Right lobe of liver (tissue), 6 donors: ENCODE measurements around the gene NPC1. TPM values are rescaled to one million over a fixed set of nuclear protein-coding genes. Genes with fewer than 3 reads are reported as not detected.
A peak's percentile ranks its signal among the peaks of the same experiment; 100 is the strongest.

ENCODE experiments used
- ATAC-seq, 4 donors: fragments of 200-7000 bp; cut with Tn5 transposase; one replicate each; pipeline ENCODE4 v1.9.1; 2020; ENCODE audit warnings: mild to moderate bottlenecking in 4 of 4, moderate library complexity in 4 of 4
- DNase-seq, 3 donors: peaks; one replicate each; pipeline ENCODE4 v3.0.0-alpha.2; 2020
- H3K27ac ChIP-seq, 3 donors: fragments of 200-600 bp; one replicate each; pipeline ENCODE4 v1.8.0; 2022
- H3K27me3 ChIP-seq, 2 donors: fragments of 200-600 bp; one replicate each; pipeline ENCODE4 v1.8.0; 2022
- H3K36me3 ChIP-seq, 4 donors: fragments of 200-600 bp; sonication (generic) in 1 of 4; one replicate each; pipeline versions ENCODE4 v1.5.1 to v1.8.0; 2017 to 2022; ENCODE audit warnings: control low read depth in 1 of 4
- H3K4me1 ChIP-seq, 4 donors: fragments of 200-600 bp; sonication (generic) in 1 of 4; one replicate each; pipeline versions ENCODE4 v1.5.1 to v1.8.0; 2017 to 2022; ENCODE audit warnings: control low read depth in 1 of 4
- H3K4me3 ChIP-seq, 3 donors: fragments of 200-600 bp; one replicate each; pipeline ENCODE4 v1.8.0; 2022
- H3K9me3 ChIP-seq, 4 donors: fragments of 200-600 bp; sonication (generic) in 1 of 4; one replicate each; pipeline versions ENCODE4 v1.5.1 to v1.8.0; 2017 to 2022; ENCODE audit warnings: control low read depth in 1 of 4
- POLR2A ChIP-seq: fragments of 450-650 bp; IDR thresholded peaks from one replicate; pipeline ENCODE4 v1.6.1; 2017; ENCODE audit warnings: antibody characterized with exemption, mild to moderate bottlenecking
- WGBS: methylation state at CpG from one replicate; pipeline ENCODE4 v1.1.6; 2018; ENCODE audit warnings: low coverage, low lambda C conversion rate; ENCODE audit not compliant: insufficient coverage; ENCODE audit errors: missing lambda C conversion rate; 5-methylcytosine and 5-hydroxymethylcytosine counted together
- intact Hi-C, 2 donors: fragments of 100-400 bp; cut with DNase I; formaldehyde crosslinking; loops; one replicate each; pipeline versions ENCODE4 v1.11.2 to v1.14.1; 2022
- total RNA-seq, 6 experiments: library from RNA; depleted of rRNA in 2 of 6; stranded (reverse); fragments of >200 nt in 2 of 6; fragmentation: NEBNext Ultra II Directional in 3 of 6; extraction: Animal tissue kit (Norgen Biotek cat#: 25700) in 3 of 6; gene quantifications; one replicate each; pipeline versions ENCODE4 v1.1.0 to v1.2.4, GENCODE V29; 2016 to 2023
- TF ChIP-seq, protein P1 (sequence below), 4 donors: fragments of 200-600 bp in 3 of 4; fragments of 450-650 bp in 1 of 4; IDR thresholded peaks; one replicate each; pipeline versions ENCODE4 v1.5.1 to v1.8.0; 2016 to 2022; ENCODE audit warnings: antibody characterized with exemption in 4 of 4, mild to moderate bottlenecking in 2 of 4
- donor health status: DM: no; HTN: yes; CAD: no.
- donor health status: DM: no; HTN: no; CAD: no.
- donor health status: DM: no; HTN: no; CAD: no.
- donor health status: DM: no; HTN: yes; CAD: no.
- donor health status: DM: no; HTN: yes; CAD: no.

Gene NPC1
- total RNA-seq, 6 experiments from 2014 or later, result 11.9 to 31.2 (median 20.0) TPM

DNA sequence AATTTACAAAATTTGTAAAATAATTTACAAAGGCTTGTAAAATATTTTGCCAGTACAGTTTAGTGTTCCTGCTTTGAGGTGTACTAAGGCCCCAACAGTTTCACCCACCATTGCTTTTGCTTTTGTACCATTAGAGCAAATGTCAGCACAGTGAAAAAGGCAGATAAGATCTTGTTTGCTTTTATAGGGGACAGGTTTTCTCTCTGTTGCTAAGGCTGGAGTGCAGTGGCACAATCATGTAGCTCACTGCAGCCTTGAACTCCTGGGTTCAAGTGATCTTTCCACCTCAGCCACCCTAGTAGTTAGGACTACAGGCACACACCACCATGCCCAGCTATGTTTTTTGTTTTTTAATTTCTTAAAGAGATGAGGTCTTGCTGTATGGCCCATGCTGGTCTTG is 19.6 kb upstream of the NPC1 start:
- H3K4me1 ChIP-seq, result no peaks in the 10 kb centered on the region
- H3K4me3 ChIP-seq, result no peak overlapping the region
- TF ChIP-seq, protein P1, sequence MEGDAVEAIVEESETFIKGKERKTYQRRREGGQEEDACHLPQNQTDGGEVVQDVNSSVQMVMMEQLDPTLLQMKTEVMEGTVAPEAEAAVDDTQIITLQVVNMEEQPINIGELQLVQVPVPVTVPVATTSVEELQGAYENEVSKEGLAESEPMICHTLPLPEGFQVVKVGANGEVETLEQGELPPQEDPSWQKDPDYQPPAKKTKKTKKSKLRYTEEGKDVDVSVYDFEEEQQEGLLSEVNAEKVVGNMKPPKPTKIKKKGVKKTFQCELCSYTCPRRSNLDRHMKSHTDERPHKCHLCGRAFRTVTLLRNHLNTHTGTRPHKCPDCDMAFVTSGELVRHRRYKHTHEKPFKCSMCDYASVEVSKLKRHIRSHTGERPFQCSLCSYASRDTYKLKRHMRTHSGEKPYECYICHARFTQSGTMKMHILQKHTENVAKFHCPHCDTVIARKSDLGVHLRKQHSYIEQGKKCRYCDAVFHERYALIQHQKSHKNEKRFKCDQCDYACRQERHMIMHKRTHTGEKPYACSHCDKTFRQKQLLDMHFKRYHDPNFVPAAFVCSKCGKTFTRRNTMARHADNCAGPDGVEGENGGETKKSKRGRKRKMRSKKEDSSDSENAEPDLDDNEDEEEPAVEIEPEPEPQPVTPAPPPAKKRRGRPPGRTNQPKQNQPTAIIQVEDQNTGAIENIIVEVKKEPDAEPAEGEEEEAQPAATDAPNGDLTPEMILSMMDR (IDR thresholded peaks at IDR 0.05), result no peak
- no peak for TF ChIP-seq POLR2A
- no peaks in the 10 kb centered on the region for H3K9me3 ChIP-seq
- H3K36me3 ChIP-seq, result no peaks in the 10 kb centered on the region
- intact Hi-C loops, result no loop called here
- H3K27ac ChIP-seq, result no peak overlapping the region
- H3K27me3 ChIP-seq, result no peaks in the 10 kb centered on the region
- ATAC-seq (no peak), DNase-seq (no peak)

- intact Hi-C loops, result no loop called here
- TF ChIP-seq POLR2A, result no peak
- TF ChIP-seq, protein P1 (IDR thresholded peaks at IDR 0.05), result no peak
- Histone ChIP-seq H3K4me1 (no peaks in the 10 kb centered on the region), H3K27ac (no peak overlapping the region), H3K4me3 (no peak overlapping the region), H3K36me3 (no peaks in the 10 kb centered on the region), H3K9me3 (no peaks in the 10 kb centered on the region), H3K27me3 (no peaks in the 10 kb centered on the region)
- ATAC-seq, result no peak
- no peak for DNase-seq
- WGBS, result 41% methylated on average over 1 of the region's 1 CpG
Observed at GRCh38 chr18:23599809-23600208, 13.5 kb upstream of the NPC1 start.

DNA sequence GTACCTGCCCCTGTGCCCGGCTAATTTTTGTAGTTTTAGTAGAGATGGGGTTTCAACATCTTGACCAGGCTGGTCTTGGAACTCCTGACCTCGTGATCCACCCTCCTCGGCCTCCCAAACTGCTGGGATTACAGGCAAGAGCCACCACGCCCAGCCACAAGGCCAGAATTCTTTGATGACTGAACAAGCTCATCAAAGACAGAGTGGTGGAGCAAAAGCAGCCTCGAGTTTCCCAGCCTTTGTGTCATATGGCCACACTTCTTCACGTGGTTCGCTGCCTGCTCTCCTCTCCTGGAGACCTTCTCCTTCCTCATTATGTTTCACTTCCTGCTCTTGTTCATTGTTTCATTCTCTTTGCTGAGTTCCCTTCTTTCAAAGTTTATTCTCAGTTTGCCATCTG is 9.9 kb upstream of the NPC1 start:
- ATAC-seq (peak in 2 of 4 donors; percentile 40 to 48), DNase-seq (peak in 1 of 3 donors; percentile 31)
- no peak for TF ChIP-seq POLR2A
- TF ChIP-seq, protein P1 (IDR thresholded peaks at IDR 0.05), result no peak
- H3K27ac ChIP-seq, result no peak overlapping the region
- H3K27me3 ChIP-seq, result no peaks in the 10 kb centered on the region
- no peak overlapping the region for H3K4me3 ChIP-seq
- intact Hi-C loops, result no loop called here
- H3K9me3 ChIP-seq, result no peaks in the 10 kb centered on the region
- no peaks in the 10 kb centered on the region for H3K4me1 ChIP-seq
- WGBS, result 41% methylated on average over 6 of the region's 7 CpGs
- H3K36me3 ChIP-seq, result no peaks in the 10 kb centered on the region

- no peaks in the 10 kb centered on the region for H3K9me3 ChIP-seq
- no peaks in the 10 kb centered on the region for H3K4me1 ChIP-seq
- WGBS, result 96% methylated on average over 6 of the region's 7 CpGs
- H3K27ac ChIP-seq, result no peak overlapping the region
- no peak overlapping the region for H3K4me3 ChIP-seq
- no peaks in the 10 kb centered on the region for H3K27me3 ChIP-seq
- intact Hi-C loops, result no loop called here
- DNase-seq, result no peak
- ATAC-seq, result no peak
- no peaks in the 10 kb centered on the region for H3K36me3 ChIP-seq
- no peak for TF ChIP-seq POLR2A
- TF ChIP-seq, protein P1 (IDR thresholded peaks at IDR 0.05), result no peak
Observed at GRCh38 chr18:23595591-23595990, 9.3 kb upstream of the NPC1 start.

GRCh38 chr18:23593720-23594119 is 7.4 kb upstream of the NPC1 start:
- Histone ChIP-seq H3K4me1 (no peaks in the 10 kb centered on the region), H3K27ac (no peak overlapping the region), H3K4me3 (no peak overlapping the region), H3K27me3 (no peaks in the 10 kb centered on the region), H3K9me3 (no peaks in the 10 kb centered on the region), H3K36me3 (no peaks in the 10 kb centered on the region)
- intact Hi-C loops, result no loop called here
- WGBS, result 69% methylated on average over 2 of the region's 2 CpGs
- peak in 1 of 4 donors; percentile 78 for ATAC-seq
- TF ChIP-seq, protein P1 (IDR thresholded peaks at IDR 0.05), result no peak
- TF ChIP-seq POLR2A, result no peak
- no peak for DNase-seq
